Measurements from ENCODE around the gene PDSS1.

The PDSS1 gene

DNA sequence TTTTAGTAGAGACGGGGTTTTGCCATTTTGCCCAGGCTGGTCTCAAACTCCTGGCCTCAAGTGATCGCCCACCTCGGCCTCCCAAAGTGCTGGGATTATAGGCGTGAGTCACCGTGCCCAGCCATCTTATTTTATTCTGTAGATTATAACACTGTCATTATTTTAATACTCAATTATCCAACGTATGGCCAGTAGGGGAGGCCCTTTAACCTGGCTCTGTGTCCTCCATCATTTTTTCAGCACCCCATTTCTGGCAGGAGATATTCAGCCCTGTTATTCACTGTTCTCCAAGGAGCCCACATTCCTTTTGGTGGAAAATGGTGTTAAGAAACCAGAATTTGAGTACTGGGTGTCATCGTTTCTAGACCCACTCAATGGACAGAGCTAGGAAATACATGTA is 31.5 kb downstream of the PDSS1 start:
- Histone ChIP-seq H3K4me3 (IDR thresholded peaks at IDR 0.05; ENCODE audit: insufficient read depth, low read depth, low read length) (no peak overlapping the region), H4K20me1 (ENCODE audit: insufficient read depth) (0 out of 2 replicates have a peak, but pooled peaks cover 6% of the 10 kb centered on the region), H3K4me1 (ENCODE audit: low read depth, poor library complexity, severe bottlenecking) (peaks cover 5% of the 10 kb centered on the region), H3K4me2 (no peak overlapping the region), H3K27ac (no peak overlapping the region), H3K79me2 (ENCODE audit: insufficient read depth, low read depth) (no peaks in the 10 kb centered on the region), H3K9ac (no peak overlapping the region), H3K27me3 (ENCODE audit: insufficient read depth, low read depth) (no peaks in the 10 kb centered on the region), H2AFZ (ENCODE audit: low read depth) (no peak overlapping the region), H3K36me3 (ENCODE audit: insufficient read depth) (peaks cover 4% of the 10 kb centered on the region; the same call in 1 of the 2 replicates)
- TF ChIP-seq, protein P1, sequence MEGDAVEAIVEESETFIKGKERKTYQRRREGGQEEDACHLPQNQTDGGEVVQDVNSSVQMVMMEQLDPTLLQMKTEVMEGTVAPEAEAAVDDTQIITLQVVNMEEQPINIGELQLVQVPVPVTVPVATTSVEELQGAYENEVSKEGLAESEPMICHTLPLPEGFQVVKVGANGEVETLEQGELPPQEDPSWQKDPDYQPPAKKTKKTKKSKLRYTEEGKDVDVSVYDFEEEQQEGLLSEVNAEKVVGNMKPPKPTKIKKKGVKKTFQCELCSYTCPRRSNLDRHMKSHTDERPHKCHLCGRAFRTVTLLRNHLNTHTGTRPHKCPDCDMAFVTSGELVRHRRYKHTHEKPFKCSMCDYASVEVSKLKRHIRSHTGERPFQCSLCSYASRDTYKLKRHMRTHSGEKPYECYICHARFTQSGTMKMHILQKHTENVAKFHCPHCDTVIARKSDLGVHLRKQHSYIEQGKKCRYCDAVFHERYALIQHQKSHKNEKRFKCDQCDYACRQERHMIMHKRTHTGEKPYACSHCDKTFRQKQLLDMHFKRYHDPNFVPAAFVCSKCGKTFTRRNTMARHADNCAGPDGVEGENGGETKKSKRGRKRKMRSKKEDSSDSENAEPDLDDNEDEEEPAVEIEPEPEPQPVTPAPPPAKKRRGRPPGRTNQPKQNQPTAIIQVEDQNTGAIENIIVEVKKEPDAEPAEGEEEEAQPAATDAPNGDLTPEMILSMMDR (conservative IDR thresholded peaks at IDR 0.05; ENCODE audit: low read depth, low read length), result 0 out of 2 replicates have a peak, but pooled peaks have one; percentile 12

DNA sequence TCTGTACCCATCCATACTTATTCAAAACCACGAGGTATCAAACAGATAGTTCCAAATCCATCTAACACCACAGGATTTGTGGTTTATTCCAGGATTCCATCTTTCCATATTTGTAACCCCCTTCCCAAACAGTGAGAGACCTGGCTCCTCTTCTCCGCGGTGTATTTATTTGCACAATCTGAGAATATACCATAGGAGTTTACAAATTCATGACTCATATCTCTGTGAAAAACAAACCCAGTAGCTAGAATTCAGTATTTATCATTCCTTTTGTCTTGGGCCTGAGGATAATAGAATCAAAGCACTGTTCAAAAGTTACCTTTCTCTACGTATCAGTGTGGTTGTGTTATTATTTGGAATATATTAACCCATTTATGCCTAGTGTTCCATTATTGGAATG is 31.9 kb downstream of the PDSS1 start:
- no peak overlapping the region for H2AFZ ChIP-seq (ENCODE audit: low read depth)
- H3K27me3 ChIP-seq (ENCODE audit: insufficient read depth, low read depth), result no peaks in the 10 kb centered on the region
- no peak overlapping the region for H3K4me3 ChIP-seq (IDR thresholded peaks at IDR 0.05; ENCODE audit: insufficient read depth, low read depth, low read length)
- no peak overlapping the region for H3K4me2 ChIP-seq
- TF ChIP-seq, protein P1 (conservative IDR thresholded peaks at IDR 0.05; ENCODE audit: low read depth, low read length), result 0 out of 2 replicates have a peak, but pooled peaks have one; percentile 5
- no peak overlapping the region for H3K27ac ChIP-seq
- no peaks in the 10 kb centered on the region for H3K79me2 ChIP-seq (ENCODE audit: insufficient read depth, low read depth)
- peaks cover 4% of the 10 kb centered on the region; the same call in 1 of the 2 replicates for H3K36me3 ChIP-seq (ENCODE audit: insufficient read depth)
- H3K4me1 ChIP-seq (ENCODE audit: low read depth, poor library complexity, severe bottlenecking), result peaks cover 5% of the 10 kb centered on the region
- H4K20me1 ChIP-seq (ENCODE audit: insufficient read depth), result 0 out of 2 replicates have a peak, but pooled peaks cover 6% of the 10 kb centered on the region
- no peak overlapping the region for H3K9ac ChIP-seq

DNA sequence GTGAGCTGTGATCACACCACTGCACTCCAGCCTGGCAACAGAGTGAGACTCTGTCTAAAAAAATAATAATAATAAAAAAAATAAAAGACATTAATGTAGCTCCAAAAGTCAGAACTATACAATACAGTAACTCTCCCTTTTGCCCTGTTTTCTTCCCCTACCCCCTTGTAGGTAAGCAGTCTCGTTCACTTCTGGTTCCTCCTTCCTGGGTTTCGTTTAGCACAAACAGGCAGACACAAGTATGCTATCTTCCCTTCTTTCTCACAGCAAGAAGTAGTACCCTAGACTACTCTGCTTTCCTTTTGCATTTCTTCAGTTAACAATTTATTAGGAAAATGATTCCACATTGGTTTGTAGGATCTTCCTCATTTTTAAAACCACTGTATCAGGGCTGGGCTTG is 33.1 kb downstream of the PDSS1 start:
- H3K4me1 ChIP-seq (ENCODE audit: low read depth, poor library complexity, severe bottlenecking), result peaks cover 9% of the 10 kb centered on the region
- H4K20me1 ChIP-seq (ENCODE audit: insufficient read depth), result 0 out of 2 replicates have a peak, but pooled peaks cover 3% of the 10 kb centered on the region
- no peak overlapping the region for H3K4me3 ChIP-seq (IDR thresholded peaks at IDR 0.05; ENCODE audit: insufficient read depth, low read depth, low read length)
- no peak overlapping the region for H3K4me2 ChIP-seq
- no peaks in the 10 kb centered on the region for H3K27me3 ChIP-seq (ENCODE audit: insufficient read depth, low read depth)
- no peak overlapping the region for H2AFZ ChIP-seq (ENCODE audit: low read depth)
- H3K27ac ChIP-seq, result no peak overlapping the region
- H3K9ac ChIP-seq, result no peak overlapping the region
- peaks cover 4% of the 10 kb centered on the region; the same call in 1 of the 2 replicates for H3K36me3 ChIP-seq (ENCODE audit: insufficient read depth)
- TF ChIP-seq, protein P1 (conservative IDR thresholded peaks at IDR 0.05; ENCODE audit: low read depth, low read length), result no peak
- H3K79me2 ChIP-seq (ENCODE audit: insufficient read depth, low read depth), result no peaks in the 10 kb centered on the region

- no peak overlapping the region for H3K4me2 ChIP-seq
Measured at GRCh38 chr10:26733750-26734568, 36.5 kb downstream of the PDSS1 start.

More at GRCh38 chr10:26733750-26734568, 36.5 kb downstream of the PDSS1 start:
- no peaks in the 10 kb centered on the region for H3K27me3 ChIP-seq (ENCODE audit: insufficient read depth, low read depth)
- peaks cover 4% of the 10 kb centered on the region; the same call in 1 of the 2 replicates for H3K36me3 ChIP-seq (ENCODE audit: insufficient read depth)
- H4K20me1 ChIP-seq (ENCODE audit: insufficient read depth), result no peaks in the 10 kb centered on the region
- H3K4me3 ChIP-seq (IDR thresholded peaks at IDR 0.05; ENCODE audit: insufficient read depth, low read depth, low read length), result no peak overlapping the region
- H3K4me1 ChIP-seq (ENCODE audit: low read depth, poor library complexity, severe bottlenecking), result peaks cover 38% of the 10 kb centered on the region
- H3K27ac ChIP-seq, result no peak overlapping the region
- no peak overlapping the region for H3K9ac ChIP-seq
- no peaks in the 10 kb centered on the region for H3K79me2 ChIP-seq (ENCODE audit: insufficient read depth, low read depth)
- H2AFZ ChIP-seq (ENCODE audit: low read depth), result no peak overlapping the region
- TF ChIP-seq, protein P1 (conservative IDR thresholded peaks at IDR 0.05; ENCODE audit: low read depth, low read length), result no peak
